HG03575 (cell line): ENCODE measurements around the gene KYAT1.

Source experiments
- ATAC-seq: cut with Tn5 transposase; IDR thresholded peaks from one replicate; pipeline ENCODE4 v1.9.1; 2021; ENCODE audit not compliant: unreplicated experiment, insufficient number of reproducible peaks, low FRiP score; ENCODE audit errors: extremely low read depth

The KYAT1 gene

DNA sequence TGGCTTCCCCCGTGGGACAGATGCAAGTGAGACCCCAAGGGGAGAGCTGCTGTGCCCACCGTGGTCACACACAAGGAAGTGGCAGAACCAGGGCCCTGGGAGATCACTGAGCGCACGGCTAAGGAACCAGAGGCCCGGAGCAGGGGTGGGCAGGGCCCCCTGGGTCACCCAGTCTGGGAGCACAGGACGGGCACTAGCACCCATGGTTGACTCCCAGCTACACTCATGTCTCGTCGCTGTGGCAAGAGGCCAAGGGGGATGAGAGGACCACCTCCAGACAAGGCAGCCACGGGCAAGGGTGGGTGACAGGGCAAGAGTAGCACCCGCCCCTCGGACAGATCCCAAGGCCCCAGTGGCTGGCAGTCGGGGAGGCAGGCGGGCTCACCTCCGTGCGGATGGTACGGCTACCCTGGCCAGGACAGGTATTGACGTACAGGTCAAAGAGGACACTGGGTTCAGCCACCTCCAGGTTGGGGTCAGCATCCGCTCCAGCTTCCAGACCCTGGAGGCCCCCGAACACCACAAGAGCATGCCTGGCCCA is 58.3 kb downstream of the KYAT1 start:
- ATAC-seq, result no peak

GRCh38 chr9:128822407-128823042 is 59.2 kb downstream of the KYAT1 start:
- ATAC-seq, result no peak

DNA sequence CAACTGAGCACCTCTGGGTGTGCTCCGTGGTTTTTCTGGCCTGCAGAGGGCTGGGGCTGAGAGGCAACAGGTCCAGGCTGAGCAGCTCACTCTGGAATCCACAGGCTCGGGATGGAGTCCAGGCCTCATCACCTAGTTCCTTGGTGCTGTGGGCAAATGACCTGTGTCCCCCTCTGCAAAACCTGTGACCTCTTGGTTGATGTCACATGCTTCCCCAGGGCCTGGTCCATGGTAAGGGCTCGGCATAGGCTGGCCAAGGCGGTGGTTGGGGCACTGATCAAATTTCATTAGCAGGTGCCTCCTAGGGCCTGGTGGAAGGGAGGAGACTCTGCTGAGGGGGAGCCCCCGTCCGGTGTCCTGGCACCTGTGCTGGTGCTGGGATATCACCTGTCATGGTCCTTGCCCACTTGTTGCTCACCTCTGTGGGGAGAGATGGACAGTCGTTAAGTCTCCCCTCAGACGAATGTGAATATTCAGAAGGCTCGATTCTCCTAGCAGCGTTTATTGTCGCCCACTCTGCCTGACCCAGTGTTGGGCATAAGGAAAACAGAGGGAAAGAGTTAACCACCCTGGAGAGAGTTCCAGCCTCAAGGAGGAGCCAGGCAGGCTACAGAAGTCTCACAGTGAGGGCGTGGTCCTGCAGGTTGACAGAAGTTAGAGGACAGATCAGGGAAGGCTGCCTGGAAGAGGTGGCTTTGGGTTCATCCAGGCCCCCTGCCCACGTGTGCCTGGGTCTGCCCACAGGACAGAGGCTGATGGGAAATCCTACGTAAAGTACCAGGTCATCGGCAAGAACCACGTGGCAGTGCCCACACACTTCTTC is 60.0 kb downstream of the KYAT1 start:
- no peak for ATAC-seq

DNA sequence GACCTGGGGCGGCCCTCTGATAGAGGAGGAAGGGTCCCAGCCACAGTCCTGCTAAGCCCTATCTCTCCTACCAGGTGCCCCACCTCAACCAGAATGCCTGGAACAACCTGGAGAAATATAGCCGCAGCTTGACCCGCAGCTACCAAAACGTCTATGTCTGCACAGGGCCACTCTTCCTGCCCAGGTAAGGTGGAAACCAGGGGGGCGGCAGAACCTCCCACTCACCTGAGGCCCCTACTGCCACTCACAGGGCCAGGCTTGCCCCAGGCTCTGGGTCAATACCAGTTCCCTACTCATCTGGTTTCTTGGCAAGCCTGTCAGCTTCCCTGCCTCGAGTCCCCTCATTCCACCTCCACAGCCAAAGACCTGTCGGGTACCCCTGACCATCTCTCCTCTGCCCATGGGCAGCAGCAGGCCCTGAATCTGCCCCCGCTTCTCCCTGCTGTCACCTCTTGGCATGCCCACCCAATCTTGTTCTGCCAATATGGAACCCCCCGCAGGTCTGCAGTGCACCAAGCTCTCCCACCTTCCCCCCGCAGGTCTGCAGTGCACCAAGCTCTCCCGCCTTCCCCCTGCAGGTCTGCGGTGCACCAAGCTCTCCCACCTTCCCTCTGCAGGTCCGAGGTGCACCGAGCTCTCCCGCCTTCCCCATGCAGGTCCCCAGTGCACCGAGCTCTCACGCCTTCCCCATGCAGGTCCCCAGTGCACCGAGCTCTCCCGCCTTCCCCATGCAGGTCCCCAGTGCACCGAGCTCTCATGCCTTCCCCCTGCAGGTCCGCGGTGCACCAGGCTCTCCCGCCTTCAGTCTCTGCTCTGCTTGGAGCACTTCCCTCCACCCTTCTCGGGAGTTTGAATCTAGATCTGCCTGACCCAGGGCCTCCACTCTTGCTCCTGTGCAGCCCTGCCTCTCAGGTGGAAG is 60.8 kb downstream of the KYAT1 start:
- no peak for ATAC-seq

DNA sequence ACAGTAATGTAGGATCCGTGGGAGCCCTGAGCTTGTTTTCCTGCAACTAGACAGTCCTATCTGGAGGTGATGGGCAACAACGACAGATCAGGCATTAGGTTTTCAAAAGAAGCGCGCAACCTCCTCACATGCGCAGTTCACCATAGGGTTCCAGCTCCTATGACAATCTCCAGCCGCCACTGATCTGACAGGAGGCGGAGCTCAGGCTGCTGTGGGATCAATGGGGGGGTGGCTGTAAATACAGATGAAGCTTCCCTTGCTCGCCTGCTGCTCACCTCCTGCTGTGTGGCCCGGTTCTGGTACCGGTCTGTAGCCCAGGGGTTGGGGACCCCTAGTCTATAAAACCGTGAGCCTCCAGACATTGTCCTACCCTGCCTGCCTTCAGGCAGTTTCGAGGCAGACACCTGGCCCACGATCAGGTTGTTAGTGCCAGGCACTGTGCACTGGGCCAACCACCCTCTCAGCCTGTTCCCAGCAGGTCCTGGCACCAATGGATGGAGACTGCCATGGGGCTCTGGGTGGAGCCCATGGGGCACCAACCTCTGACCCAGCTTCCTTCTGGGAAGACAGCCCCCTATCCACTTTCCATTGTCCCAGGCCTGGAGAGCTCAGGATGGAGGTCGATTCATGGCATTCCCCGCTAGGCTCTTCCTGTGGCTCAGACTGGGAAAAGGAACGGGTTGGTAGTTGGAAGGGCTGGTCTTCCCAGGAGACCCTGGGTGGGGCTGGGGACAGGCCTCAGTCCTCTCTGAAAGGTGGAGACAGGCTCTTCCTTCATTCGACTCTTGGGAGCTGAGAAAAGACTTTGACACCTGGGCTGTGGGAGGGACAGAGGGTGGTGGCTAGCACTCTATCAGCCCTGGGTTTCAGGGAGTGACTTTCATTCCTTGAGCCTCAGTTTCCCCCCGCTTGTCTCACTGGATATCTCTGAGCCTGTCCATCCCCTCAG is 61.8 kb downstream of the KYAT1 start:
- ATAC-seq, result no peak

DNA sequence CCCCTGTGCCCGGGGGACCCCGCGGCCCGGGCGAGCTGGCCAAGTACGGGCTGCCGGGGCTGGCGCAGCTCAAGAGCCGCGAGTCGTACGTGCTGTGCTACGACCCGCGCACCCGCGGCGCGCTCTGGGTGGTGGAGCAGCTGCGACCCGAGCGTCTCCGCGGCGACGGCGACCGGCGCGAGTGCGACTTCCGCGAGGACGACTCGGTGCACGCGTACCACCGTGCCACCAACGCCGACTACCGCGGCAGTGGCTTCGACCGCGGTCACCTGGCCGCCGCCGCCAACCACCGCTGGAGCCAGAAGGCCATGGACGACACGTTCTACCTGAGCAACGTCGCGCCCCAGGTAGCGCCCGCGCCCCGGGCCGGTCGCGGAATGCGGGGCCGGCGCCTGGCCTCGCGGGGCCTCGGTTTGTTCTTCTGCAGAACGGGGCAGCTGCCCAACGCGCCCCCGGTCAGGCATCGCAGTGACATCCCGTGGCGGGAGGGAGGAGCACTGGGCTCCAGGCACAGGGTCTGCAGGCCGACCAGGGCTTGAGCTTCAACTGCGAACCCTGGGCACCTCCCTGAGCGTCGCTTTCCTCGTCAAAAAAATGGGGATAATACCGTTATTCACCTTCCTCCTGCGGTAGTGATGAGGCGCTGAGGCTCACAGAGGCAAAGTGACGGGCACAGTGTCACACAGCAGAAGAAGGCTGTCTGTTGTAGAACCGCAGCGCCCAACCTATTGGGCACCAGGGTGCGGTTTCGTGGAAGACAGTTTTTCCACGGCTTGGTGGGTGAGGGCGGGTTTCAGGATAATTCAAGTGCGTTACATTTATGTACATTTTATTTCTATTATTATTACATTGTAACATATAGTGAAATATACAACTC is 62.7 kb downstream of the KYAT1 start:
- no peak for ATAC-seq

- ATAC-seq, result no peak
Measured at GRCh38 chr9:128818099-128818838, 63.5 kb downstream of the KYAT1 start, which contains the start of gene ENDOG. ENDOG (plus strand) TSS chr9:128818500; CDS start chr9:128818685, 185 bp downstream.

DNA sequence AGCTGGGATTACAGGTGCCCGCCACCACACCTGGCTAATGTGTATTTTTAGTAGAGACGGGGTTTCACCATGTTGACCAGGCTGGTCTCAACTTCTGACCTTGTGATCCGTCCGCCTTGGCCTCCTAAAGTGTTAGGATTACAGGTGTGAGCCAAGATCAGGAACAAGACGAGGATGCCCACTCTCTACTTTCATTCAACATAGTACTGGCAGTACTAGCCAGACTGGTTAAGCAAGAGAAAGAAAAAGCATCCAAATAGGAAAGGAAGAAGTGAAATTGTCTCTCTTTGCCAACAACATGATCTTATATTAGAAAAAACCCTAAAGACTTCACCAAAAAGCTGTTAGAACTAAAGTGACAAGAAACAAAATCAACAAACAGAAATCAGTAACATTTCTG is 70.9 kb downstream of the KYAT1 start:
- no peak for ATAC-seq

GRCh38 chr9:128809831-128810230 is 71.9 kb downstream of the KYAT1 start:
- ATAC-seq, result no peak

- ATAC-seq, result no peak
Measured at GRCh38 chr9:128809036-128809599, 72.6 kb downstream of the KYAT1 start.

GRCh38 chr9:128808543-128808942 is 73.2 kb downstream of the KYAT1 start:
- no peak for ATAC-seq

DNA sequence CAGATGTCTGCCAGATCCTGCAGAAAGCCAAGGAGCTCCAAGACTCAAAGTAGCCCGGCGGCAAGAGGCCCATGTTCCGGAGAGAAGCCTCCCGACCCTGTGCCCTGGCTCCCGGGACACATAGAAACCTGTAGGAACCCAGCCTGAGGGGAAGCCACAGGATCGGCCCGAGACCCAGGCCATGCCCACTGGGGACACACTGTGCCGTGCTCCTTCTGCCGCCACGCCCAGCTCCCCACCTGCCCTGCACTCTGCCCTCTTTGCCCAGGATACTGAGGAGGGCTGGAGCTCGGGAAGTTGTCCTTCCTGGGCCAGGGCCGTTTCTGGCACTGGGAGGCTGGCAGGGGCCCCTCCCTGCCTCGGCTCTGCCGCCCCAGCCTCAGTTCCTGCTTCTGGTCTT is 73.9 kb downstream of the KYAT1 start:
- ATAC-seq, result no peak

- no peak for ATAC-seq
Measured at GRCh38 chr9:128805661-128806060, 76.1 kb downstream of the KYAT1 start.

DNA sequence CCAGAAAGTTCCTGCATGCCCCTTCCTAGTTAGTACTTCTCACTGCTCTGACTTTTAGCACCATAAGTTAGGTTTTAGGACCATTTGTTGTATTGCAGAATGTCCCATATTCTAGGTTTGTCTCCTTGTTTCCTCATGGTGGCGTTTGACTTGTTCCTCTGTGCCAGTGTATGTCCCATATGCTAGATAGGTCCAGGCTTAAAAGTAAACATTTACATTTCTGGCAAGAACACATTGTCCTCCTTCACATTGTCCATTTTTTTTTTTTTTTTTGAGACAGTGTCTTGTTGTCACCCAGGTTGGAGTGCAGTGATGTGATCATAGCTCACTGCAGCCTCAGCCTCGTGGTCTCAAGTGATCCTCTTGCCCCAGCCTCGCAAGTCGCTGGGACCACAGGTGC is 79.3 kb downstream of the KYAT1 start:
- no peak for ATAC-seq

DNA sequence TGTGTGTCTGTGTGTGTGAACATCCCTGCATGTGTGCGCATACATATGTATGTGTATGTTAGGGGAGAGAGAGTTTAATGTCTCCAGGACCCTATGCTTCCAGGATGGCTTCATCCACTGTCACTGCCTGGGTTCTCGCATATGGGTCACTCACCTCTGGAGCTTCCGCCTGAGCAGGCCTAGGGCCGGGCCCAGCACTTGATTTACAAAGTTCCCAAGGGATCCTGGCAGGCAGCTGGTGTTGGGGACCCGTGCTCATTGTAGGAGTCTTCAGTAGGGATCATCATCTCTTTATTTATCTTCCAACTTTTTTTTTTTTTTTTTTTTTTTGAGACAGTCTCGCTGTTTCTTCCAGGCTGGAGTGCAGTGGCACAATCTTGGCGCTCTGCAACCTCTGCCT is 81.7 kb downstream of the KYAT1 start:
- no peak for ATAC-seq

- no peak for ATAC-seq
Measured at GRCh38 chr9:128798896-128799295, 82.9 kb downstream of the KYAT1 start.
